ENCODE measurements around the gene SRL.

SRL gene

GRCh38 chr16:4241928-4242283 lies at the start of gene SRL:
SRL (minus strand) TSS chr16:4242080; CDS start chr16:4242067, 13 bp downstream.
- TF ChIP-seq ESRRG (CRISPR knock-in tag; IDR thresholded peaks at IDR 0.05), result no peak
- TF ChIP-seq TOX (CRISPR knock-in tag; IDR thresholded peaks at IDR 0.05; ENCODE audit: borderline replicate concordance), result no peak
- no peak for TF ChIP-seq CSDC2 (CRISPR knock-in tag; IDR thresholded peaks at IDR 0.05)
- TF ChIP-seq SNAI2 (CRISPR knock-in tag; IDR thresholded peaks at IDR 0.05), result no peak
- TF ChIP-seq ZNF8 (CRISPR knock-in tag; IDR thresholded peaks at IDR 0.05), result no peak
- TF ChIP-seq TCF4 (CRISPR knock-in tag; IDR thresholded peaks at IDR 0.05; ENCODE audit: borderline replicate concordance), result no peak
- no peak for TF ChIP-seq PPARA (CRISPR knock-in tag; IDR thresholded peaks at IDR 0.05; ENCODE audit: borderline replicate concordance)
- no peak for TF ChIP-seq RARB (CRISPR knock-in tag; IDR thresholded peaks at IDR 0.05)
- TF ChIP-seq ZFP30 (CRISPR knock-in tag; IDR thresholded peaks at IDR 0.05), result no peak
- TF ChIP-seq ZFP3 (CRISPR knock-in tag; IDR thresholded peaks at IDR 0.05), result no peak
- TF ChIP-seq BACH2 (CRISPR knock-in tag; IDR thresholded peaks at IDR 0.05; ENCODE audit: borderline replicate concordance), result no peak
- TF ChIP-seq ISL1 (CRISPR knock-in tag; IDR thresholded peaks at IDR 0.05), result no peak
- TF ChIP-seq, protein P1, sequence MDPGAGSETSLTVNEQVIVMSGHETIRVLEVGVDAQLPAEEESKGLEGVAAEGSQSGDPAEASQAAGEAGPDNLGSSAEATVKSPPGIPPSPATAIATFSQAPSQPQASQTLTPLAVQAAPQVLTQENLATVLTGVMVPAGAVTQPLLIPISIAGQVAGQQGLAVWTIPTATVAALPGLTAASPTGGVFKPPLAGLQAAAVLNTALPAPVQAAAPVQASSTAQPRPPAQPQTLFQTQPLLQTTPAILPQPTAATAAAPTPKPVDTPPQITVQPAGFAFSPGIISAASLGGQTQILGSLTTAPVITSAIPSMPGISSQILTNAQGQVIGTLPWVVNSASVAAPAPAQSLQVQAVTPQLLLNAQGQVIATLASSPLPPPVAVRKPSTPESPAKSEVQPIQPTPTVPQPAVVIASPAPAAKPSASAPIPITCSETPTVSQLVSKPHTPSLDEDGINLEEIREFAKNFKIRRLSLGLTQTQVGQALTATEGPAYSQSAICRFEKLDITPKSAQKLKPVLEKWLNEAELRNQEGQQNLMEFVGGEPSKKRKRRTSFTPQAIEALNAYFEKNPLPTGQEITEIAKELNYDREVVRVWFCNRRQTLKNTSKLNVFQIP (CRISPR knock-in tag; IDR thresholded peaks at IDR 0.05; ENCODE audit: borderline replicate concordance, low read depth), result no peak
- TF ChIP-seq, protein P2, sequence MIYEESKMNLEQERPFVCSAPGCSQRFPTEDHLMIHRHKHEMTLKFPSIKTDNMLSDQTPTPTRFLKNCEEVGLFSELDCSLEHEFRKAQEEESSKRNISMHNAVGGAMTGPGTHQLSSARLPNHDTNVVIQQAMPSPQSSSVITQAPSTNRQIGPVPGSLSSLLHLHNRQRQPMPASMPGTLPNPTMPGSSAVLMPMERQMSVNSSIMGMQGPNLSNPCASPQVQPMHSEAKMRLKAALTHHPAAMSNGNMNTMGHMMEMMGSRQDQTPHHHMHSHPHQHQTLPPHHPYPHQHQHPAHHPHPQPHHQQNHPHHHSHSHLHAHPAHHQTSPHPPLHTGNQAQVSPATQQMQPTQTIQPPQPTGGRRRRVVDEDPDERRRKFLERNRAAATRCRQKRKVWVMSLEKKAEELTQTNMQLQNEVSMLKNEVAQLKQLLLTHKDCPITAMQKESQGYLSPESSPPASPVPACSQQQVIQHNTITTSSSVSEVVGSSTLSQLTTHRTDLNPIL (CRISPR knock-in tag; IDR thresholded peaks at IDR 0.05; ENCODE audit: low read depth), result no peak
- TF ChIP-seq ARNTL (CRISPR knock-in tag; IDR thresholded peaks at IDR 0.05; ENCODE audit: borderline replicate concordance, low read depth), result no peak
- TF ChIP-seq, protein P3, sequence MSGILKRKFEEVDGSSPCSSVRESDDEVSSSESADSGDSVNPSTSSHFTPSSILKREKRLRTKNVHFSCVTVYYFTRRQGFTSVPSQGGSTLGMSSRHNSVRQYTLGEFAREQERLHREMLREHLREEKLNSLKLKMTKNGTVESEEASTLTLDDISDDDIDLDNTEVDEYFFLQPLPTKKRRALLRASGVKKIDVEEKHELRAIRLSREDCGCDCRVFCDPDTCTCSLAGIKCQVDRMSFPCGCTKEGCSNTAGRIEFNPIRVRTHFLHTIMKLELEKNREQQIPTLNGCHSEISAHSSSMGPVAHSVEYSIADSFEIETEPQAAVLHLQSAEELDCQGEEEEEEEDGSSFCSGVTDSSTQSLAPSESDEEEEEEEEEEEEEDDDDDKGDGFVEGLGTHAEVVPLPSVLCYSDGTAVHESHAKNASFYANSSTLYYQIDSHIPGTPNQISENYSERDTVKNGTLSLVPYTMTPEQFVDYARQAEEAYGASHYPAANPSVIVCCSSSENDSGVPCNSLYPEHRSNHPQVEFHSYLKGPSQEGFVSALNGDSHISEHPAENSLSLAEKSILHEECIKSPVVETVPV (CRISPR knock-in tag; IDR thresholded peaks at IDR 0.05), result no peak
- TF ChIP-seq GLIS3 (CRISPR knock-in tag; IDR thresholded peaks at IDR 0.05), result no peak
- TF ChIP-seq OSR1 (CRISPR knock-in tag; IDR thresholded peaks at IDR 0.05), result no peak
- TF ChIP-seq, protein P4, sequence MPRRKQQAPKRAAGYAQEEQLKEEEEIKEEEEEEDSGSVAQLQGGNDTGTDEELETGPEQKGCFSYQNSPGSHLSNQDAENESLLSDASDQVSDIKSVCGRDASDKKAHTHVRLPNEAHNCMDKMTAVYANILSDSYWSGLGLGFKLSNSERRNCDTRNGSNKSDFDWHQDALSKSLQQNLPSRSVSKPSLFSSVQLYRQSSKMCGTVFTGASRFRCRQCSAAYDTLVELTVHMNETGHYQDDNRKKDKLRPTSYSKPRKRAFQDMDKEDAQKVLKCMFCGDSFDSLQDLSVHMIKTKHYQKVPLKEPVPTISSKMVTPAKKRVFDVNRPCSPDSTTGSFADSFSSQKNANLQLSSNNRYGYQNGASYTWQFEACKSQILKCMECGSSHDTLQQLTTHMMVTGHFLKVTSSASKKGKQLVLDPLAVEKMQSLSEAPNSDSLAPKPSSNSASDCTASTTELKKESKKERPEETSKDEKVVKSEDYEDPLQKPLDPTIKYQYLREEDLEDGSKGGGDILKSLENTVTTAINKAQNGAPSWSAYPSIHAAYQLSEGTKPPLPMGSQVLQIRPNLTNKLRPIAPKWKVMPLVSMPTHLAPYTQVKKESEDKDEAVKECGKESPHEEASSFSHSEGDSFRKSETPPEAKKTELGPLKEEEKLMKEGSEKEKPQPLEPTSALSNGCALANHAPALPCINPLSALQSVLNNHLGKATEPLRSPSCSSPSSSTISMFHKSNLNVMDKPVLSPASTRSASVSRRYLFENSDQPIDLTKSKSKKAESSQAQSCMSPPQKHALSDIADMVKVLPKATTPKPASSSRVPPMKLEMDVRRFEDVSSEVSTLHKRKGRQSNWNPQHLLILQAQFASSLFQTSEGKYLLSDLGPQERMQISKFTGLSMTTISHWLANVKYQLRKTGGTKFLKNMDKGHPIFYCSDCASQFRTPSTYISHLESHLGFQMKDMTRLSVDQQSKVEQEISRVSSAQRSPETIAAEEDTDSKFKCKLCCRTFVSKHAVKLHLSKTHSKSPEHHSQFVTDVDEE (CRISPR knock-in tag; IDR thresholded peaks at IDR 0.05), result no peak
- TF ChIP-seq, protein P5, sequence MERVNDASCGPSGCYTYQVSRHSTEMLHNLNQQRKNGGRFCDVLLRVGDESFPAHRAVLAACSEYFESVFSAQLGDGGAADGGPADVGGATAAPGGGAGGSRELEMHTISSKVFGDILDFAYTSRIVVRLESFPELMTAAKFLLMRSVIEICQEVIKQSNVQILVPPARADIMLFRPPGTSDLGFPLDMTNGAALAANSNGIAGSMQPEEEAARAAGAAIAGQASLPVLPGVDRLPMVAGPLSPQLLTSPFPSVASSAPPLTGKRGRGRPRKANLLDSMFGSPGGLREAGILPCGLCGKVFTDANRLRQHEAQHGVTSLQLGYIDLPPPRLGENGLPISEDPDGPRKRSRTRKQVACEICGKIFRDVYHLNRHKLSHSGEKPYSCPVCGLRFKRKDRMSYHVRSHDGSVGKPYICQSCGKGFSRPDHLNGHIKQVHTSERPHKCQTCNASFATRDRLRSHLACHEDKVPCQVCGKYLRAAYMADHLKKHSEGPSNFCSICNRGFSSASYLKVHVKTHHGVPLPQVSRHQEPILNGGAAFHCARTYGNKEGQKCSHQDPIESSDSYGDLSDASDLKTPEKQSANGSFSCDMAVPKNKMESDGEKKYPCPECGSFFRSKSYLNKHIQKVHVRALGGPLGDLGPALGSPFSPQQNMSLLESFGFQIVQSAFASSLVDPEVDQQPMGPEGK (CRISPR knock-in tag; IDR thresholded peaks at IDR 0.05; ENCODE audit: borderline replicate concordance), result no peak
- ATAC-seq, result no peak

DNA sequence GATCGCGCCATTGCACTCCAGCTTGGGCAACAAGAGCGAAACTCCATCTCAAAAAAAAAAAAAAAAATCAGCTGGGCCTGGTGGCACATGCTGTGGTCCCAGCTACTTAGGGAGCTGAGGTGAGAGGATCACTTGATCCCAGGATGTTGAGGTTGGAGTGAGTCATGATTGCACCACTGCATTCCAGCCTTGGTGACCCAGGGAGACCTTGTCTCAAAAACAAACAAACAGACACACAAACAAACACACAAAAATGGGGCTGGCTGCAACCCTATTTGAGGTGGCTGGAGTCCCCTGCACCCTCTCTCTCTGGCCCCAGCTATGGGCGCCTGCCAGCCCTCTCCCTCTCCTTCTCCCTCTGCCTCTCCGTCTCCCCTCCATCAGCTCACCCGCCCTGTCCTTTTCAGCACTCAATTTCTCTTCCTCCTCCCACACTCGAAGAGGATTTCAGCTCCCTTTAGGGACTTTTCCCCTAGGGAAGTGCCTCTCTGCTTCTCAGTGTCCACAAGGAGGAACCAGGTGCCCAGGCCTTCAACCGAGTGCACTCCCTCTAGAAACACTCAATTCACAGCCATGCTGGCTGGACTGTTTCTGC lies 48.5 kb upstream of the SRL start:
- no peak for ATAC-seq
- TF ChIP-seq ZNF70 (CRISPR knock-in tag; IDR thresholded peaks at IDR 0.05) (no peak), ARNTL (CRISPR knock-in tag; IDR thresholded peaks at IDR 0.05; ENCODE audit: borderline replicate concordance, low read depth) (no peak), ISL1 (CRISPR knock-in tag; IDR thresholded peaks at IDR 0.05) (no peak), PPARA (CRISPR knock-in tag; IDR thresholded peaks at IDR 0.05; ENCODE audit: borderline replicate concordance) (no peak), TOX (CRISPR knock-in tag; IDR thresholded peaks at IDR 0.05; ENCODE audit: borderline replicate concordance) (no peak), SNAI2 (CRISPR knock-in tag; IDR thresholded peaks at IDR 0.05) (no peak)

Measured in SK-N-SH treated with all-trans-retinoic acid at 6 μM for 48 hours (cell line).